ENCODE data around the gene MFSD1. TPM values are rescaled to one million over a fixed set of nuclear protein-coding genes. Genes with fewer than 3 reads are reported as not detected.

MFSD1 gene
- total RNA-seq, 4 donors from 2014 or later: 61.2 to 282 (median 143) TPM

DNA sequence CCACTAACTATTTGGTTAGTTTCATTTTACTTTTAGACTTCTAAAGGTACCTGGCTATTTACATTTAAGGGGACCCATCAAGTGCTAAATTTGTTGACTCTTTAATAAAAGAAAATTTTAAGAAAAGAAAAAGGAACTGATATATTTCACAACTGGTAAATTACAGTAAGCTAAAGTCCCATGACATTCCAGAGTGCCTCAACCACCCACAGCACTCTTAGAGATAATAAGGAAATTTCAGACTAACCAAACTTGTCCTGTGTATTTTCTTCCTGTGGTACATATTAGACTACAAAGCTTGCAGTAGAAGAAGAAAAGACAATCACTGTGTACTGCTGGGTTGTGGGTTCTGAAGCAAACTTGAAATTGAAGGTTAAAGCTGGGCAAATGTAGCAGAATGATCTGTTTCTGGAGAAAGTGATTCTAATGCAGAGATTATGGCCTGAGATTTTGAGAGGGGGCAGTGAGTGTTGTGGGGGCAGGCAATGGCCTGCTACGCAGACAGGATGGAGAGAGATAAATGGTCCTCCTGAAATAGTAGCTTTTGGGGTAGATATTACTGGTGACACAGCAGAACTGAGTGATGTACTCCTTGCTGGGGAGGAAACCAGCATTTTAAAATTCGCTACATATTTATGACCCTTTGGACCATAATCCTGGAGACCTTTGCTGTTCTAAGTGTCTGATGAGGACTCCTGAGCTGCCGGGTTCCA, 24.5 kb upstream of the MFSD1 start:
- TF ChIP-seq, protein P1, sequence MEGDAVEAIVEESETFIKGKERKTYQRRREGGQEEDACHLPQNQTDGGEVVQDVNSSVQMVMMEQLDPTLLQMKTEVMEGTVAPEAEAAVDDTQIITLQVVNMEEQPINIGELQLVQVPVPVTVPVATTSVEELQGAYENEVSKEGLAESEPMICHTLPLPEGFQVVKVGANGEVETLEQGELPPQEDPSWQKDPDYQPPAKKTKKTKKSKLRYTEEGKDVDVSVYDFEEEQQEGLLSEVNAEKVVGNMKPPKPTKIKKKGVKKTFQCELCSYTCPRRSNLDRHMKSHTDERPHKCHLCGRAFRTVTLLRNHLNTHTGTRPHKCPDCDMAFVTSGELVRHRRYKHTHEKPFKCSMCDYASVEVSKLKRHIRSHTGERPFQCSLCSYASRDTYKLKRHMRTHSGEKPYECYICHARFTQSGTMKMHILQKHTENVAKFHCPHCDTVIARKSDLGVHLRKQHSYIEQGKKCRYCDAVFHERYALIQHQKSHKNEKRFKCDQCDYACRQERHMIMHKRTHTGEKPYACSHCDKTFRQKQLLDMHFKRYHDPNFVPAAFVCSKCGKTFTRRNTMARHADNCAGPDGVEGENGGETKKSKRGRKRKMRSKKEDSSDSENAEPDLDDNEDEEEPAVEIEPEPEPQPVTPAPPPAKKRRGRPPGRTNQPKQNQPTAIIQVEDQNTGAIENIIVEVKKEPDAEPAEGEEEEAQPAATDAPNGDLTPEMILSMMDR (IDR thresholded peaks at IDR 0.05; ENCODE audit: low read depth): no peak

DNA sequence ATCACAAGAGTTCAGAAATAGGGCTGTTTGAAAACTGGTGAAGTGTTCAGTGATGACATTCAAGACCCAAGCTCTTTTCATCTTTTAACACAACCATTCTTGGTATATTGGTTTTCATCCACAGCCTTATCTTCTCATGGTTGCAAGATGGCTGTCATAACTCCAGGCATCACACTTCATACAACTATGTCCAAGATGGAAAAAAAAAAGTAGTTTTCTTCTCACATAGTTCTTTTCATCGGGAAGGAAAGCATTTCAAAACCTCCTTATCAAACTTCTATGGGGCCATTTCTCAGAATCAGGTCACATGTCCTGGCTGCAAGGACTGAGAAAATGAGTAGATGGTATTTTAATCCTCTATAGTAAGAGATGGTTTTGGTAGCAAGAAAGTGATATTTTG, 21.1 kb upstream of the MFSD1 start:
- TF ChIP-seq, protein P1 (IDR thresholded peaks at IDR 0.05; ENCODE audit: low read depth): no peak

DNA sequence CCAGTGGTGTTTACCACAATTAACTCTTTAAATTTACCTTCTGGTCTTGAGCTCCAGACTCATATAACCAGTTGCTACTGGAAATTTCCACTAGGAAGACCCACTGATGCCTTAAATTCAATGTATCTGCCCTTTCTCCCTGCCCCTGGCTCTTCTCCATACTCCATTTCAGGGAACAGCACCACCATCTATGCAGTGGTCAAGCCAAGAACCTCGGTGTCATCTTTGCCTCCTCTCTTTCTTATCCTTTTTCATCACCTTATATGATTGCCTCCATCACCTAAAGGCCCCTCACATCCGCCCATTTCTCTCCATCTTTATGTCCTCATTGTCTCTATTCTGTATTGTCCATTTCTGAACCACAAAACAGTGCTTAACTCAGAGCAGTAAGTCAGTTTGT, 20.7 kb upstream of the MFSD1 start:
- TF ChIP-seq, protein P1 (IDR thresholded peaks at IDR 0.05; ENCODE audit: low read depth): no peak

DNA sequence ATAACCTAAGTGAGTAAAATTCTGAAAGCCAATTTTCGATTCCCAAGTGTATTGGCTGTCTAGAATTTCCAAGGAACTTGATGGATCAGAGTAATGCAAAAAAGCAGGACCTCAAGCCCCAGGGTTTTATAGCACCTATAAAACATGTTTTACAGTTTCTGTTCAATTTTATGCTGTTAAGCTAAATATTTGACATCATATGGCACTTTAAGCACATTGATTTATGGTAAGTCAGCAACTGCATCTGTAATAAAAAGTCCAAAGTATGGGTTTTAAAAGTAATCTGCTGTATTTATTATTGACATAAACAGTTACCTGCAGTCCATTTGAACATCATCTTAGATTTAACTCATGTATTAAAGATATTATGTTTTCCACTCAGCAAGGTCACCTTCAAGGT, 20.0 kb upstream of the MFSD1 start:
- TF ChIP-seq, protein P1 (IDR thresholded peaks at IDR 0.05; ENCODE audit: low read depth): no peak

DNA sequence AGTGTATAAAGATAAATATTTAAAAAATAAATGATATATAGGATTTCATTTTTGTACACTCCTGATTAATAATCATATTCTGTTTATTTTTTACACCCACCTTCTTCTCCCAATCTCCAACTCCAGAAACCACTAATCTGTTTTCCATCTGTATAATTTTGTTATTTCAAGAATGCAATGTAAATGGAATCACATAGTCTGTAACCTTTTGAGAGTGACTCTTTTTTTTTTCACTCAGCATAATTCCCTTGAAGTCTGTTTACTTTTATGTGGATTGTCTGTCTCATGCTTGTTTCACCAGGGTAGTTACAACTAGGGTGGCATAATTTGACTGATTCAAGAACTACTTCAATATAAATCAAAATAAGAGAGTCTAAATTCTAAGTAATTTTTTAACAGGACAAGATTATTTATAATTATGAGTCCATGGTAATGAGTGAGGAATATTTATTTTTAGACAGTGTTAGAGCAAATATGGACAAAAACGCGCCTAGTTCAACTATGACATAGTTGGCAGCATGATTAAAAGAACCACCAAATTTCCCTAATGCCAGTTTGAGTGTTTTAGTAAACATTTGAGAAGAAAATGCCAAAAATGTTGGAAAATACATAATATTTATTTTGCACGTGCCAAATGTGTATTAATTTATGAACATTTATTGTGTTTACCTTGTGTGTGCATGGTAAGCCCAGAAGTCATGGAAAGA, 19.4 kb upstream of the MFSD1 start:
- TF ChIP-seq, protein P1 (IDR thresholded peaks at IDR 0.05; ENCODE audit: low read depth): no peak

DNA sequence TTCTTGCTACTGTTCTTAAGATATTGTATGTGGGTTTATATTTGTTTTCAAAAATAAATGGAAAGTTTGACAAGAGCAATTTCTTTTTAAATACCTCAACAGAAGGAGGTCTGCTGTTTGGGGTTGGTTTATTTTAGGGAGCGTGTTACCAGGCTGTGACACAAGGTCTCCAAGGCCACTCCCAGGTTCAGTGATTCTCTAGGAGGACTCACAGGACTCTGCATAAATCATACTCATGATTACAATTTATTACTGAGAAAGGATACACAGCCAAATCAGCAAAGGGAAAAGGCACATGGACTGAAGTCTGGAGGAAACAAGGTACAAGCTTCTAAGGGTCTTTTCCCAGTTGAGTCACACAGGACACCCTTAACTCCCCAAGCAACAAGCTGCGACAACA, 18.8 kb upstream of the MFSD1 start:
- TF ChIP-seq, protein P1 (IDR thresholded peaks at IDR 0.05; ENCODE audit: low read depth): no peak

DNA sequence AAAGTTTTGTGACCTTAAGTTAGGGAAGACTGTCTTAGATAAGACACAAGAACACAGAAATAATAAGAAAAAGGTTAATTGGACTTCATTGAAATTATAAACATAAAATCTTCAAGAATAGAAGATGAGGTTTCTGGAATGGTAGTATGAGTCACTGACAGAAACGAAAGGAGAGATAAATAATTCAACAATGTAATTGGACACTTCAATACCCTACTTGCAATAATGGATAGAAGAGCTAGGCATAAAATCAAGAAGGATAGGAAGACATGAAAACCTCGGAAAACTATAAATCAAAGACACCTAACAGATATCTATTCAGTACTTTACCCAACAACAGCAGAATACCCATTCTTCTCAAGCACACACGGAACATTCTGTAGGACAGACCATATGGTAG, 15.9 kb upstream of the MFSD1 start:
- TF ChIP-seq, protein P1 (IDR thresholded peaks at IDR 0.05; ENCODE audit: low read depth): no peak
